Mesothelial cell of epicardium (in vitro differentiated cells): ENCODE data around the gene TFB1M. TPM values are rescaled to one million over a fixed set of nuclear protein-coding genes. Genes with fewer than 3 reads are reported as not detected.
A peak's percentile ranks its signal among the peaks of the same experiment; 100 is the strongest.
"Not testable (repeated sequence)": the region's sequence is repeated elsewhere in the genome, so short reads cannot be mapped to it uniquely, and the experiment has no call there.

Source experiments
- DNase-seq, 2 experiments: peaks; one replicate each; pipeline ENCODE4 v3.0.0; 2021; ENCODE audit warnings: low spot score in 2 of 2; ENCODE audit not compliant: unreplicated experiment in 2 of 2
- H3K27ac Mint-ChIP-seq: 2 replicates; pipeline ENCODE4 v1.8.0; 2021; ENCODE audit warnings: mixed read lengths
- H3K27me3 Mint-ChIP-seq: 2 replicates; pipeline ENCODE4 v1.8.0; 2021; ENCODE audit warnings: low read depth, mixed read lengths
- H3K36me3 Mint-ChIP-seq: 2 replicates; pipeline ENCODE4 v1.8.0; 2021; ENCODE audit warnings: mixed read lengths
- H3K4me1 Mint-ChIP-seq: 2 replicates; pipeline ENCODE4 v1.8.0; 2021; ENCODE audit warnings: mixed read lengths
- H3K4me3 Mint-ChIP-seq: 2 replicates; pipeline ENCODE4 v1.8.0; 2021; ENCODE audit warnings: mild to moderate bottlenecking, moderate library complexity, mixed read lengths
- H3K9me3 Mint-ChIP-seq: 2 replicates; pipeline ENCODE4 v1.8.0; 2021; ENCODE audit warnings: mixed read lengths
- CTCF ChIP-seq: fragments of 200-600 bp; sonication (generic); IDR thresholded peaks from one replicate; pipeline ENCODE4 v1.5.0; 2021; ENCODE audit warnings: antibody characterized with exemption; ENCODE audit not compliant: unreplicated experiment
- total RNA-seq: library from RNA; stranded (reverse); gene quantifications from 3 replicates; pipeline ENCODE4 v1.2.1, GENCODE V29; 2021

Gene TFB1M
- 22.9 to 27.9 TPM (median 27.0 TPM) in 3 replicates for total RNA-seq

DNA sequence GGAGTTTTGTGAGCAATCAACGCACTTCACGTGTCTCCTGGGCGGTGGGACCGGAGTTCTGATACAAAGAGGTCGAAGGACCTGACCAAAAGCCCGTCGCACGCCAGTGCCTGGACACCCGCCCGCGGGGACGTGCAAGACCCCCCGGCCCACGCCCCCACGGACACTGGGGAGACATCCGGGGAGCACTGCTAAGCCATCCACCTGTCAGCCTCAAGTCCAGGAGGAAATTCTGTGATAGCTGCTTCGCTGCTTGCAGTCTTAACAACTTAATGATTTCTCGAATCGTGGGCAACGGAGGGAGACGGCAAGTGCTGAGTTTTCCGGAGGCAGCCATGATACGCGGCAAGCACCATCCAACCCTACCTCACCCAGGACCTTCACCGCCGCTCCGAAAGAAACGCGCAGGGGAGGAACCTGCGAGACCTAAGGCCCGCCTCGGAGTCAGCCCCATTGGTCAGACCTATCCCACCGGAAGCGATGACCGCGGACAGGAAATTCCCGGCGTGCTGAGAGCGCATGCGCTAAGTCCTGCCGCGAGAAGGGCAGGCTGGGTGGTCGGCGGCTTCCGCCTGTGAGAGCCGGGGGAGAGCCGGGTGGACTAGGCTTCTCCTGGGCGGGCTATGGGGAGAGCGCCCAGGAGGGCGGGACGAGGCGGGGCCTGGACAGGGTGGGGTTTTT, at the start of gene TFB1M:
Gene TFB1M, minus strand, starts transcription at position 393 of the 681 bp plus-strand sequence. Its CDS starts 56 bp downstream, at position 337.
- Mint-ChIP-seq H3K4me3 (peak within 1 kb of the TSS; percentile 99), H3K4me1 (peaks cover 28% of the 10 kb centered on the region), H3K27me3 (no peaks in the 10 kb centered on the region), H3K36me3 (peaks cover 2% of the 10 kb centered on the region), H3K27ac (peak within 1 kb of the TSS; percentile 97), H3K9me3 (peaks cover 5% of the 10 kb centered on the region)
- peak; percentile 94 to 97 for DNase-seq
- TF ChIP-seq CTCF: no peak

DNA sequence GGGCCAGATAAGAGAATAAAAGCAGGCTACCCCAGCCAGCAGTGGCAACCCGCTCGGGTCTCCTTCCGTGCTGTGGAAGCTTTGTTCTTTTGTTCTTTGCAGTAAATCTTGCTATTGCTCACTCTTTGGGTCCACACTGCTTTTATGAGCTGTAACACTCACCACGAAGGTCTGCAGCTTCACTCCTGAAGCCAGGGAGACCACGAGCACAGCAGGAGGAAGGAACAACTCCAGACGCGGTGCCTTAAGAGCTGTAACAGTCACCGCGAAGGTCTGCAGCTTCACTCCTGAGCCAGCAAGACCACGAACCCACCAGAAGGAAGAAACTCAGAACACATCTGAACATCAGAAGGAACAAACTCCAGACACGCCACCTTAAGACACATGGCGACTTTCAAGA, 49.7 kb upstream of the TFB1M start:
- DNase-seq, H3K27me3 Mint-ChIP-seq, H3K4me3 Mint-ChIP-seq, H3K4me1 Mint-ChIP-seq, H3K36me3 Mint-ChIP-seq, H3K27ac Mint-ChIP-seq: not testable (repeated sequence)
- peaks cover 23% of the 10 kb centered on the region for H3K9me3 Mint-ChIP-seq

GRCh38 chr6:155362968-155363632, 48.8 kb upstream of the TFB1M start:
- not testable (repeated sequence) for H3K4me3 Mint-ChIP-seq, H3K27me3 Mint-ChIP-seq, DNase-seq, H3K36me3 Mint-ChIP-seq, H3K27ac Mint-ChIP-seq, H3K4me1 Mint-ChIP-seq
- H3K9me3 Mint-ChIP-seq: peaks cover 26% of the 10 kb centered on the region

GRCh38 chr6:155354167-155354566, 39.9 kb upstream of the TFB1M start:
- peaks cover 28% of the 10 kb centered on the region for H3K9me3 Mint-ChIP-seq
- H3K27ac Mint-ChIP-seq: no peak overlapping the region
- H3K27me3 Mint-ChIP-seq: peaks cover 4% of the 10 kb centered on the region
- no peaks in the 10 kb centered on the region for H3K4me1 Mint-ChIP-seq
- TF ChIP-seq CTCF: no peak
- DNase-seq: no peak
- H3K4me3 Mint-ChIP-seq: no peak overlapping the region
- H3K36me3 Mint-ChIP-seq: no peaks in the 10 kb centered on the region

- Mint-ChIP-seq H3K9me3 (peaks cover 22% of the 10 kb centered on the region), H3K36me3 (no peaks in the 10 kb centered on the region), H3K4me3 (no peak overlapping the region), H3K4me1 (no peaks in the 10 kb centered on the region), H3K27ac (no peak overlapping the region), H3K27me3 (peaks cover 4% of the 10 kb centered on the region)
- no peak for TF ChIP-seq CTCF
- DNase-seq: no peak
These were observed 38.5 kb upstream of the TFB1M start for GRCh38 chr6:155352811-155353210.

- H3K36me3 Mint-ChIP-seq: no peaks in the 10 kb centered on the region
- H3K27ac Mint-ChIP-seq: no peak overlapping the region
- TF ChIP-seq CTCF: no peak
- H3K9me3 Mint-ChIP-seq: peaks cover 26% of the 10 kb centered on the region
- peaks cover 4% of the 10 kb centered on the region for H3K27me3 Mint-ChIP-seq
- DNase-seq: no peak
- no peaks in the 10 kb centered on the region for H3K4me1 Mint-ChIP-seq
- H3K4me3 Mint-ChIP-seq: no peak overlapping the region
These were observed 37.8 kb upstream of the TFB1M start for GRCh38 chr6:155352130-155352420.
